Gastrocnemius medialis (tissue), 4 donors: ENCODE results near the gene RIMKLB.

Experiments
- CTCF ChIP-seq, 5 experiments: fragments of 450-650 bp in 3 of 5; fragments of 200-600 bp in 2 of 5; sonication (generic) in 2 of 5; IDR thresholded peaks in 4 of 5; conservative IDR thresholded peaks in 1 of 5; 1 replicate in 4 of 5; 2 replicates in 1 of 5; pipeline ENCODE4 v1.5.1; 2016 to 2019; ENCODE audit warnings: antibody characterized with exemption in 5 of 5, mild to moderate bottlenecking in 3 of 5, moderate library complexity in 3 of 5
- POLR2A ChIP-seq, 2 donors: fragments of 450-650 bp; IDR thresholded peaks; one replicate each; pipeline ENCODE4 v1.6.1; 2017; ENCODE audit warnings: antibody characterized with exemption in 2 of 2, mild to moderate bottlenecking in 2 of 2, moderate library complexity in 2 of 2

GRCh38 chr12:8692573-8692972, 5.2 kb upstream of the RIMKLB start:
- TF ChIP-seq CTCF (IDR thresholded peaks at IDR 0.05 in 4 of 5, conservative IDR thresholded peaks at IDR 0.05 in 1 of 5) (no peak), POLR2A (IDR thresholded peaks at IDR 0.05) (no peak)
